ENCODE data around the gene RTCA. TPM values are rescaled to one million over a fixed set of nuclear protein-coding genes. Genes with fewer than 3 reads are reported as not detected.

The RTCA gene
- total and polyA plus RNA-seq, 4 donors, result 11.2 to 18.9 (median 15.1) TPM

DNA sequence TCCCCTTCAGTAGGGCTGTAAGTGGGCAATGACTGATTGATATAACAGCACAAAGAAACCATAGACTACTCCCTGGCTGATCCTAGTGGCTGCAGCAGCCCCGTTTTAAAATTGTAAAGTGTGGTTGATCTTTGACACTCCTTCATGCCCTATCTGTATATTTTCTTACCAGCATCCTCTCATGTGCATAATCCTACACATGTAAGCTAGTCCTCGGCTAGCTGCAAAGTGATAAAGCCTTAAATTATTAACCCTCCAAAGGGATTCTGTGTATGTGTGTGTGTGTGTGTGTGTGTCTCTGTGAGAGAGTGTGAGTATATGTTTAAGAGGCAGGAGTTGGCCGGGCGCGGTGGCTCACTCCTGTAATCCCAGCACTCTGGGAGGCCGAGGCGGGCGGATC, 55.5 kb downstream of the RTCA start:
- Histone ChIP-seq H3K9me3 (ENCODE audit: control insufficient read depth in 4 of 4, low read length in 3 of 4) (peaks cover 0 to 8% (median 3%) of the 10 kb centered on the region in 4 donors), H3K4me3 (ENCODE audit: low read depth in 1 of 3, low read length in 3 of 3) (no peak overlapping the region), H3K27me3 (ENCODE audit: control insufficient read depth in 4 of 4, insufficient read depth in 4 of 4, low read length in 3 of 4) (no peaks in the 10 kb centered on the region), H3K27ac (ENCODE audit: low read depth in 1 of 2, low read length in 2 of 2) (no peak overlapping the region), H3K36me3 (ENCODE audit: control insufficient read depth in 4 of 4, insufficient read depth in 3 of 4, low read depth in 1 of 4, low read length in 3 of 4) (no peaks in the 10 kb centered on the region), H3K9ac (ENCODE audit: low read depth in 1 of 2, low read length in 2 of 2) (no peak overlapping the region), H3K4me1 (ENCODE audit: control insufficient read depth in 4 of 4, insufficient read depth in 4 of 4, low read length in 3 of 4) (peaks cover 0 to 10% (median 3%) of the 10 kb centered on the region in 4 donors)
- TF ChIP-seq TAF1 (conservative IDR thresholded peaks at IDR 0.05), result no peak
- TF ChIP-seq, protein P1, sequence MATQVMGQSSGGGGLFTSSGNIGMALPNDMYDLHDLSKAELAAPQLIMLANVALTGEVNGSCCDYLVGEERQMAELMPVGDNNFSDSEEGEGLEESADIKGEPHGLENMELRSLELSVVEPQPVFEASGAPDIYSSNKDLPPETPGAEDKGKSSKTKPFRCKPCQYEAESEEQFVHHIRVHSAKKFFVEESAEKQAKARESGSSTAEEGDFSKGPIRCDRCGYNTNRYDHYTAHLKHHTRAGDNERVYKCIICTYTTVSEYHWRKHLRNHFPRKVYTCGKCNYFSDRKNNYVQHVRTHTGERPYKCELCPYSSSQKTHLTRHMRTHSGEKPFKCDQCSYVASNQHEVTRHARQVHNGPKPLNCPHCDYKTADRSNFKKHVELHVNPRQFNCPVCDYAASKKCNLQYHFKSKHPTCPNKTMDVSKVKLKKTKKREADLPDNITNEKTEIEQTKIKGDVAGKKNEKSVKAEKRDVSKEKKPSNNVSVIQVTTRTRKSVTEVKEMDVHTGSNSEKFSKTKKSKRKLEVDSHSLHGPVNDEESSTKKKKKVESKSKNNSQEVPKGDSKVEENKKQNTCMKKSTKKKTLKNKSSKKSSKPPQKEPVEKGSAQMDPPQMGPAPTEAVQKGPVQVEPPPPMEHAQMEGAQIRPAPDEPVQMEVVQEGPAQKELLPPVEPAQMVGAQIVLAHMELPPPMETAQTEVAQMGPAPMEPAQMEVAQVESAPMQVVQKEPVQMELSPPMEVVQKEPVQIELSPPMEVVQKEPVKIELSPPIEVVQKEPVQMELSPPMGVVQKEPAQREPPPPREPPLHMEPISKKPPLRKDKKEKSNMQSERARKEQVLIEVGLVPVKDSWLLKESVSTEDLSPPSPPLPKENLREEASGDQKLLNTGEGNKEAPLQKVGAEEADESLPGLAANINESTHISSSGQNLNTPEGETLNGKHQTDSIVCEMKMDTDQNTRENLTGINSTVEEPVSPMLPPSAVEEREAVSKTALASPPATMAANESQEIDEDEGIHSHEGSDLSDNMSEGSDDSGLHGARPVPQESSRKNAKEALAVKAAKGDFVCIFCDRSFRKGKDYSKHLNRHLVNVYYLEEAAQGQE (IDR thresholded peaks at IDR 0.05), result no peak
- TF ChIP-seq HNF4A (conservative IDR thresholded peaks at IDR 0.05), result no peak
- DNase-seq (ENCODE audit: low spot score), result no peak
- 93% methylated on average over 8 of the region's 8 CpGs for WGBS

DNA sequence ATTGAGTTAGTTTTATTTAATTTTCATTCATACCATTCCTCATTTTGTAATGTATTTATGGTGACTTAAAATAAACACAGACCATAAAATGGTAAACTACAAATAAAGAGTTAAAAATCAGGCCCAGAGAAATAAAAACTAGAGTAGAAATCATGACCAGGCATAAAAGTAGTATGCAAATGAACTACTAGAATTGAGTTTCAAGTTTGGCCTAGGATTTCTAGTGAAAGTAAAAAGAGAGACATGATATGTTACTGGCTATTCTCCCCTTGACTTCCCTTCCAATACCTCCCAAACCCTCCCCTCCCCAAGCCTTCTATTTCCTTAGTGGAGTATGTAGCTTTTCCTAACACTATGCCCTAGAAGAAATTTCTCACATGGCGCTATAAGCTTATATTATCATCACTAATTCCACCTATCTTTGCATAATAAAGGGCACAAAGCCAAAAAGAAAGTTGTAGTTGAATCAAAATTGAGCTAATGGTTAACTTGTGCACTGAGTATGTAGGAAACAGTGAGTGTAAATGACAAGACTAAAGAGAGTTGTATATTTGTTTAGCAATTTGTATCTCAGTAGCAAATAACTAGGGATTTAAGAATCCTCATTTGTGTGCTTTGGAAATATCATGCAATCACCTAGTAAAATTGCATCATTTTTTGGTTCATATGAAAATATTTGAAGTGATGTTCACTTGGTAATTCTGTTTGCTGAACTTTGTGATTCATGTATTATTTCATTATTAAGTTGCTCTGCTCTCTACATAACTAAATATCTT, 56.6 kb downstream of the RTCA start:
- TF ChIP-seq, protein P2, sequence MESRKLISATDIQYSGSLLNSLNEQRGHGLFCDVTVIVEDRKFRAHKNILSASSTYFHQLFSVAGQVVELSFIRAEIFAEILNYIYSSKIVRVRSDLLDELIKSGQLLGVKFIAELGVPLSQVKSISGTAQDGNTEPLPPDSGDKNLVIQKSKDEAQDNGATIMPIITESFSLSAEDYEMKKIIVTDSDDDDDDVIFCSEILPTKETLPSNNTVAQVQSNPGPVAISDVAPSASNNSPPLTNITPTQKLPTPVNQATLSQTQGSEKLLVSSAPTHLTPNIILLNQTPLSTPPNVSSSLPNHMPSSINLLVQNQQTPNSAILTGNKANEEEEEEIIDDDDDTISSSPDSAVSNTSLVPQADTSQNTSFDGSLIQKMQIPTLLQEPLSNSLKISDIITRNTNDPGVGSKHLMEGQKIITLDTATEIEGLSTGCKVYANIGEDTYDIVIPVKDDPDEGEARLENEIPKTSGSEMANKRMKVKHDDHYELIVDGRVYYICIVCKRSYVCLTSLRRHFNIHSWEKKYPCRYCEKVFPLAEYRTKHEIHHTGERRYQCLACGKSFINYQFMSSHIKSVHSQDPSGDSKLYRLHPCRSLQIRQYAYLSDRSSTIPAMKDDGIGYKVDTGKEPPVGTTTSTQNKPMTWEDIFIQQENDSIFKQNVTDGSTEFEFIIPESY (IDR thresholded peaks at IDR 0.05), result peak; percentile 13
- no peak for TF ChIP-seq GABPA (IDR thresholded peaks at IDR 0.05 in 1 of 2, conservative IDR thresholded peaks at IDR 0.05 in 1 of 2)
- TF ChIP-seq, protein P3, sequence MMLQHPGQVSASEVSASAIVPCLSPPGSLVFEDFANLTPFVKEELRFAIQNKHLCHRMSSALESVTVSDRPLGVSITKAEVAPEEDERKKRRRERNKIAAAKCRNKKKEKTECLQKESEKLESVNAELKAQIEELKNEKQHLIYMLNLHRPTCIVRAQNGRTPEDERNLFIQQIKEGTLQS (IDR thresholded peaks at IDR 0.05), result peak; percentile 32
- peak; percentile 78 to 84 for TF ChIP-seq JUND (IDR thresholded peaks at IDR 0.05)
- no peak for TF ChIP-seq YY1 (IDR thresholded peaks at IDR 0.05)
- TF ChIP-seq, protein P1 (IDR thresholded peaks at IDR 0.05), result no peak
- TF ChIP-seq EGR1 (IDR thresholded peaks at IDR 0.05; ENCODE audit: low read depth in 2 of 2), result no peak
- TF ChIP-seq, protein P4, sequence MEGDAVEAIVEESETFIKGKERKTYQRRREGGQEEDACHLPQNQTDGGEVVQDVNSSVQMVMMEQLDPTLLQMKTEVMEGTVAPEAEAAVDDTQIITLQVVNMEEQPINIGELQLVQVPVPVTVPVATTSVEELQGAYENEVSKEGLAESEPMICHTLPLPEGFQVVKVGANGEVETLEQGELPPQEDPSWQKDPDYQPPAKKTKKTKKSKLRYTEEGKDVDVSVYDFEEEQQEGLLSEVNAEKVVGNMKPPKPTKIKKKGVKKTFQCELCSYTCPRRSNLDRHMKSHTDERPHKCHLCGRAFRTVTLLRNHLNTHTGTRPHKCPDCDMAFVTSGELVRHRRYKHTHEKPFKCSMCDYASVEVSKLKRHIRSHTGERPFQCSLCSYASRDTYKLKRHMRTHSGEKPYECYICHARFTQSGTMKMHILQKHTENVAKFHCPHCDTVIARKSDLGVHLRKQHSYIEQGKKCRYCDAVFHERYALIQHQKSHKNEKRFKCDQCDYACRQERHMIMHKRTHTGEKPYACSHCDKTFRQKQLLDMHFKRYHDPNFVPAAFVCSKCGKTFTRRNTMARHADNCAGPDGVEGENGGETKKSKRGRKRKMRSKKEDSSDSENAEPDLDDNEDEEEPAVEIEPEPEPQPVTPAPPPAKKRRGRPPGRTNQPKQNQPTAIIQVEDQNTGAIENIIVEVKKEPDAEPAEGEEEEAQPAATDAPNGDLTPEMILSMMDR (IDR thresholded peaks at IDR 0.05; ENCODE audit: low read depth, low read length, missing input control), result no peak
- peak; percentile 37 to 45 for TF ChIP-seq HNF4A (conservative IDR thresholded peaks at IDR 0.05)
- no peak for TF ChIP-seq FOXA2 (IDR thresholded peaks at IDR 0.05)
- peak; percentile 60 for TF ChIP-seq SP1 (IDR thresholded peaks at IDR 0.05)
- TF ChIP-seq HNF4G (IDR thresholded peaks at IDR 0.05), result no peak
- no peak for TF ChIP-seq FOXA1 (IDR thresholded peaks at IDR 0.05)
- TF ChIP-seq RXRA (IDR thresholded peaks at IDR 0.05), result peak in 1 of 2 donors; percentile 15
- H3K9ac ChIP-seq (ENCODE audit: low read depth in 1 of 2, low read length in 2 of 2), result no peak overlapping the region
- no peaks in the 10 kb centered on the region for H3K27me3 ChIP-seq (ENCODE audit: control insufficient read depth in 4 of 4, insufficient read depth in 4 of 4, low read length in 3 of 4)
- H3K9me3 ChIP-seq (ENCODE audit: control insufficient read depth in 4 of 4, low read length in 3 of 4), result peaks cover 0 to 8% (median 3%) of the 10 kb centered on the region in 4 donors
- no peak for DNase-seq (ENCODE audit: low spot score)
- 72% methylated on average over 1 of the region's 1 CpG for WGBS
- peaks cover 0 to 10% (median 3%) of the 10 kb centered on the region in 4 donors for H3K4me1 ChIP-seq (ENCODE audit: control insufficient read depth in 4 of 4, insufficient read depth in 4 of 4, low read length in 3 of 4)
- no peaks in the 10 kb centered on the region for H3K36me3 ChIP-seq (ENCODE audit: control insufficient read depth in 4 of 4, insufficient read depth in 3 of 4, low read depth in 1 of 4, low read length in 3 of 4)
- H3K4me3 ChIP-seq (ENCODE audit: low read depth in 1 of 3, low read length in 3 of 3), result no peak overlapping the region
- H3K27ac ChIP-seq (ENCODE audit: low read depth in 1 of 2, low read length in 2 of 2), result no peak overlapping the region
